Calu3 (cell line): ENCODE results near the gene KCTD6. TPM values are rescaled to one million over a fixed set of nuclear protein-coding genes. Genes with fewer than 3 reads are reported as not detected.

Experiments used
- BruUV-seq: library from RNA; stranded (reverse); fragments of 400-500 nt; replicated peaks from 2 replicates; lab custom pipeline; 2021; lab: Mats Ljungman, UMichigan
- CTCF ChIA-PET: fragments of 300-600 bp; sonication (Branson Sonifier 250); formaldehyde crosslinking; loops from one replicate; lab custom pipeline; 2022; ENCODE audit warnings: antibody characterized with exemption; lab: Charles Lee
- DNase-seq: peaks from one replicate; pipeline ENCODE4 v3.0.0; 2022
- H3K27ac Mint-ChIP-seq: one replicate; pipeline ENCODE4 v1.8.0; 2022; ENCODE audit warnings: mixed read lengths; ENCODE audit not compliant: unreplicated experiment
- H3K27me3 Mint-ChIP-seq: one replicate; pipeline ENCODE4 v1.8.0; 2022; ENCODE audit warnings: mixed read lengths; ENCODE audit not compliant: unreplicated experiment
- H3K36me3 Mint-ChIP-seq: one replicate; pipeline ENCODE4 v1.8.0; 2022; ENCODE audit warnings: mild to moderate bottlenecking, moderate library complexity, mixed read lengths; ENCODE audit not compliant: insufficient read depth, unreplicated experiment
- H3K4me1 Mint-ChIP-seq: one replicate; pipeline ENCODE4 v1.8.0; 2022; ENCODE audit warnings: mild to moderate bottlenecking, low read depth, mixed read lengths; ENCODE audit not compliant: unreplicated experiment
- H3K4me3 Mint-ChIP-seq: one replicate; pipeline ENCODE4 v1.8.0; 2022; ENCODE audit warnings: mild to moderate bottlenecking, low read depth, moderate library complexity, mixed read lengths; ENCODE audit not compliant: unreplicated experiment
- H3K9me3 Mint-ChIP-seq: one replicate; pipeline ENCODE4 v1.8.0; 2022; ENCODE audit warnings: low read depth, mixed read lengths; ENCODE audit not compliant: unreplicated experiment
- CTCF ChIP-seq: fragments of 200-600 bp; IDR thresholded peaks from one replicate; pipeline ENCODE4 v1.8.0; 2022; ENCODE audit warnings: antibody characterized with exemption; ENCODE audit not compliant: unreplicated experiment
- intact Hi-C: fragments of 100-400 bp; cut with micrococcal nuclease; formaldehyde crosslinking; loops from one replicate; pipeline ENCODE4 v1.10.0; 2022; ENCODE audit not compliant: unreplicated experiment
- total RNA-seq: library from RNA; stranded (reverse); gene quantifications from 2 replicates; pipeline ENCODE4 v1.2.3, GENCODE V29; 2022

The KCTD6 gene
- total RNA-seq, 1 experiment from 2014 or later: 11.4 TPM

GRCh38 chr3:58474348-58474911 is 17.5 kb upstream of the KCTD6 start:
- intact Hi-C loops: no loop called here
- Mint-ChIP-seq H3K27me3 (no peaks in the 10 kb centered on the region), H3K36me3 (no peaks in the 10 kb centered on the region), H3K27ac (no peak overlapping the region), H3K4me1 (peaks cover 47% of the 10 kb centered on the region), H3K4me3 (no peak overlapping the region), H3K9me3 (no peaks in the 10 kb centered on the region)
- no peak for DNase-seq
- CTCF ChIA-PET: no interaction called here
- no TSS peak for BruUV-seq
- TF ChIP-seq CTCF: no peak

- Mint-ChIP-seq H3K4me1 (peaks cover 47% of the 10 kb centered on the region), H3K27ac (peak overlapping the region; percentile 5), H3K27me3 (no peaks in the 10 kb centered on the region), H3K36me3 (peaks cover 4% of the 10 kb centered on the region), H3K4me3 (no peak overlapping the region), H3K9me3 (no peaks in the 10 kb centered on the region)
- no TSS peak for BruUV-seq
- no peak for TF ChIP-seq CTCF
- intact Hi-C loops: no loop called here
- CTCF ChIA-PET: no interaction called here
- no peak for DNase-seq
Measured at GRCh38 chr3:58474967-58475578, 16.8 kb upstream of the KCTD6 start.

GRCh38 chr3:58478781-58479180 is 13.1 kb upstream of the KCTD6 start:
- no peak for DNase-seq
- no peak overlapping the region for H3K4me3 Mint-ChIP-seq
- peaks cover 5% of the 10 kb centered on the region for H3K36me3 Mint-ChIP-seq
- BruUV-seq: no TSS peak
- CTCF ChIA-PET: no interaction called here
- intact Hi-C loops: no loop called here
- H3K27ac Mint-ChIP-seq: no peak overlapping the region
- H3K27me3 Mint-ChIP-seq: no peaks in the 10 kb centered on the region
- no peak for TF ChIP-seq CTCF
- H3K9me3 Mint-ChIP-seq: no peaks in the 10 kb centered on the region
- H3K4me1 Mint-ChIP-seq: peaks cover 18% of the 10 kb centered on the region

GRCh38 chr3:58480309-58480708 is 11.6 kb upstream of the KCTD6 start:
- CTCF ChIA-PET: no interaction called here
- H3K27me3 Mint-ChIP-seq: no peaks in the 10 kb centered on the region

More at GRCh38 chr3:58480309-58480708, 11.6 kb upstream of the KCTD6 start:
- TF ChIP-seq CTCF: no peak
- H3K9me3 Mint-ChIP-seq: no peaks in the 10 kb centered on the region
- intact Hi-C loops: loop anchor here (1.0 kb wide), 1 partner anchor 8 kb away; no protein-coding TSS in a partner anchor
- peaks cover 3% of the 10 kb centered on the region for H3K4me1 Mint-ChIP-seq
- H3K36me3 Mint-ChIP-seq: peaks cover 5% of the 10 kb centered on the region
- no peak overlapping the region for H3K4me3 Mint-ChIP-seq
- H3K27ac Mint-ChIP-seq: no peak overlapping the region
- no peak for DNase-seq
- BruUV-seq: no TSS peak
